IPS-15b (cell line): ENCODE data around the gene SHISA5.
A peak's percentile ranks its signal among the peaks of the same experiment; 100 is the strongest.
"Not testable (repeated sequence)": the region's sequence is repeated elsewhere in the genome, so short reads cannot be mapped to it uniquely, and the experiment has no call there.

Experiments
- H3K27me3 ChIP-seq: one replicate; pipeline ENCODE4 v1.6.1; 2013; ENCODE audit warnings: low read length; ENCODE audit not compliant: control insufficient read depth, insufficient read depth
- H3K36me3 ChIP-seq: one replicate; pipeline ENCODE4 v1.6.1; 2013; ENCODE audit warnings: low read length; ENCODE audit not compliant: control insufficient read depth, insufficient read depth
- H3K4me1 ChIP-seq: one replicate; pipeline ENCODE4 v1.6.1; 2013; ENCODE audit warnings: mild to moderate bottlenecking, low read length; ENCODE audit not compliant: control insufficient read depth, insufficient read depth
- H3K4me3 ChIP-seq: one replicate; pipeline ENCODE4 v1.5.1; 2013; ENCODE audit warnings: low read depth, low read length
- H3K9ac ChIP-seq: one replicate; pipeline ENCODE4 v1.6.1; 2013; ENCODE audit warnings: low read depth, mild to moderate bottlenecking, low read length
- H3K9me3 ChIP-seq: one replicate; pipeline ENCODE4 v1.6.1; 2013; ENCODE audit warnings: mild to moderate bottlenecking, low read length; ENCODE audit not compliant: control insufficient read depth, insufficient read depth

SHISA5 gene

GRCh38 chr3:48504051-48504946 lies at the start of gene SHISA5:
TSS of gene SHISA5 (minus strand) at chr3:48504174. CDS start at chr3:48504094, 80 bp downstream.
- peak within 1 kb of the TSS; percentile 51 for H3K9ac ChIP-seq
- H3K9me3 ChIP-seq = no peaks in the 10 kb centered on the region
- peaks cover 20% of the 10 kb centered on the region for H3K4me1 ChIP-seq
- peaks cover 9% of the 10 kb centered on the region for H3K36me3 ChIP-seq
- peak within 1 kb of the TSS; percentile 65 for H3K4me3 ChIP-seq
- no peaks in the 10 kb centered on the region for H3K27me3 ChIP-seq

GRCh38 chr3:48553361-48553760 lies 49.4 kb upstream of the SHISA5 start:
- no peak overlapping the region for H3K4me3 ChIP-seq
- no peaks in the 10 kb centered on the region for H3K9me3 ChIP-seq
- no peak overlapping the region for H3K9ac ChIP-seq
- peaks cover 12% of the 10 kb centered on the region for H3K36me3 ChIP-seq
- peaks cover 2% of the 10 kb centered on the region for H3K4me1 ChIP-seq
- H3K27me3 ChIP-seq = no peaks in the 10 kb centered on the region

- Histone ChIP-seq H3K36me3 (peaks cover 12% of the 10 kb centered on the region), H3K4me3 (no peak overlapping the region), H3K4me1 (peaks cover 2% of the 10 kb centered on the region), H3K9me3 (no peaks in the 10 kb centered on the region), H3K9ac (no peak overlapping the region), H3K27me3 (no peaks in the 10 kb centered on the region)
Observed at GRCh38 chr3:48552111-48552951, 48.4 kb upstream of the SHISA5 start.

GRCh38 chr3:48551651-48552050 lies 47.7 kb upstream of the SHISA5 start:
- H3K4me3 ChIP-seq, H3K9ac ChIP-seq, H3K27me3 ChIP-seq, H3K9me3 ChIP-seq, H3K4me1 ChIP-seq: not testable (repeated sequence)
- peaks cover 16% of the 10 kb centered on the region for H3K36me3 ChIP-seq

- Histone ChIP-seq H3K27me3 (no peaks in the 10 kb centered on the region), H3K9me3 (no peaks in the 10 kb centered on the region), H3K4me3 (no peak overlapping the region), H3K36me3 (peaks cover 22% of the 10 kb centered on the region), H3K4me1 (no peaks in the 10 kb centered on the region), H3K9ac (no peak overlapping the region)
Observed at GRCh38 chr3:48548729-48549705, 45.0 kb upstream of the SHISA5 start.

- peaks cover 22% of the 10 kb centered on the region for H3K36me3 ChIP-seq
- no peak overlapping the region for H3K9ac ChIP-seq
- no peak overlapping the region for H3K4me3 ChIP-seq
- no peaks in the 10 kb centered on the region for H3K9me3 ChIP-seq
- no peaks in the 10 kb centered on the region for H3K27me3 ChIP-seq
- H3K4me1 ChIP-seq = no peaks in the 10 kb centered on the region
Observed at GRCh38 chr3:48548126-48548525, 44.2 kb upstream of the SHISA5 start.

GRCh38 chr3:48546203-48546829 lies 42.3 kb upstream of the SHISA5 start:
- no peaks in the 10 kb centered on the region for H3K4me1 ChIP-seq
- no peaks in the 10 kb centered on the region for H3K9me3 ChIP-seq
- H3K4me3 ChIP-seq = no peak overlapping the region
- H3K9ac ChIP-seq = no peak overlapping the region
- H3K36me3 ChIP-seq = peaks cover 16% of the 10 kb centered on the region
- no peaks in the 10 kb centered on the region for H3K27me3 ChIP-seq

- Histone ChIP-seq H3K27me3 (no peaks in the 10 kb centered on the region), H3K9ac (no peak overlapping the region), H3K9me3 (no peaks in the 10 kb centered on the region), H3K4me1 (no peaks in the 10 kb centered on the region), H3K4me3 (no peak overlapping the region), H3K36me3 (peaks cover 17% of the 10 kb centered on the region)
Observed at GRCh38 chr3:48544141-48544540, 40.2 kb upstream of the SHISA5 start.

GRCh38 chr3:48543271-48543866 lies 39.4 kb upstream of the SHISA5 start:
- Histone ChIP-seq H3K36me3 (peaks cover 20% of the 10 kb centered on the region), H3K4me3 (no peak overlapping the region), H3K9ac (no peak overlapping the region), H3K4me1 (no peaks in the 10 kb centered on the region), H3K9me3 (no peaks in the 10 kb centered on the region), H3K27me3 (no peaks in the 10 kb centered on the region)

- H3K36me3 ChIP-seq = peaks cover 28% of the 10 kb centered on the region
- no peaks in the 10 kb centered on the region for H3K9me3 ChIP-seq
- no peaks in the 10 kb centered on the region for H3K27me3 ChIP-seq
- H3K4me1 ChIP-seq = no peaks in the 10 kb centered on the region
- no peak overlapping the region for H3K9ac ChIP-seq
- H3K4me3 ChIP-seq = no peak overlapping the region
Observed at GRCh38 chr3:48538451-48538850, 34.5 kb upstream of the SHISA5 start.
